NCI-H82 treated with DMSO at 0.1 percent for 48 hours (cell line): Measurements from ENCODE around the gene VWA1.
"Not testable (repeated sequence)": the region's sequence is repeated elsewhere in the genome, so short reads cannot be mapped to it uniquely, and the experiment has no call there.

Experiments
- DNase-seq: peaks from one replicate; lab custom pipeline; 2025; ENCODE audit not compliant: unreplicated experiment; lab: John Stamatoyannopoulos, UW

VWA1 gene

DNA sequence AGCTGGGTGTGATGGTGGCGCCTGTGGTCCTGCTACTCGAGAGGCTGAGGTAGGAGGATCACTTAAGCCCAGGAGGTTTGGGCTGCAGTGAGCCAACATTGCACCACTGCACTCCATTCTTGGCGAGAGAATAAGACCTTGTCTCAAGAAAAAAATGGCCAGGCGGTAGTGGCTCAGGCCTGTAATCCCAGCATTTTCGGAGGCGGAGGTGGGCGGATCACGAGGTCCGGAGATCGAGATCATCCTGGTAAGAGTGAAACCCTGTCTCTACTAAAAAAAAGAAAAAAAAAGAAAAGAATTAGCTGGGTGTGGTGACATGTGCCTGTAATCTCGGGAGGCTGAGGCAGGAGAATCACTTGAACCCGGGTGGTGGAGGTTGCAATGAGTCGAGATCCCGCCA, 47.4 kb downstream of the VWA1 start:
- DNase-seq, result no peak

DNA sequence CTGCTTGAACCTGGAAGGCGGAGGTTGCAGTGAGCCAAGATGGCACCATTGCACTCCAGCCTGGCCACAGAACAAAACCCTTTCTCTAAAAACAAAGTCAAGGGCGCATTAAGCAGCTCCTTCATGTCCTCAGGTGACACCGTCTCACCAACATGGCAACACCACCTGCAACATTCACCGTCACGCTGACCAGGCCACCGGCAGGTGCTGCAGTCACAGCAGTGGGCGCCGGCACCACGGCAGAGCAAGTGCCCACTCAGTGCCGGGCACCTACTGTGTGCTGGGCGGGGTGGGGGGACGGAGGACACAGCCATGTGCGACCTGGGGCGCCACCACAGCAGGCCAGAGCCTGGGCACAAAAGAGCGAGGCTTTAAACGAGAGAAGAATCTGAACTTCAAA, 48.2 kb downstream of the VWA1 start:
- no peak for DNase-seq

DNA sequence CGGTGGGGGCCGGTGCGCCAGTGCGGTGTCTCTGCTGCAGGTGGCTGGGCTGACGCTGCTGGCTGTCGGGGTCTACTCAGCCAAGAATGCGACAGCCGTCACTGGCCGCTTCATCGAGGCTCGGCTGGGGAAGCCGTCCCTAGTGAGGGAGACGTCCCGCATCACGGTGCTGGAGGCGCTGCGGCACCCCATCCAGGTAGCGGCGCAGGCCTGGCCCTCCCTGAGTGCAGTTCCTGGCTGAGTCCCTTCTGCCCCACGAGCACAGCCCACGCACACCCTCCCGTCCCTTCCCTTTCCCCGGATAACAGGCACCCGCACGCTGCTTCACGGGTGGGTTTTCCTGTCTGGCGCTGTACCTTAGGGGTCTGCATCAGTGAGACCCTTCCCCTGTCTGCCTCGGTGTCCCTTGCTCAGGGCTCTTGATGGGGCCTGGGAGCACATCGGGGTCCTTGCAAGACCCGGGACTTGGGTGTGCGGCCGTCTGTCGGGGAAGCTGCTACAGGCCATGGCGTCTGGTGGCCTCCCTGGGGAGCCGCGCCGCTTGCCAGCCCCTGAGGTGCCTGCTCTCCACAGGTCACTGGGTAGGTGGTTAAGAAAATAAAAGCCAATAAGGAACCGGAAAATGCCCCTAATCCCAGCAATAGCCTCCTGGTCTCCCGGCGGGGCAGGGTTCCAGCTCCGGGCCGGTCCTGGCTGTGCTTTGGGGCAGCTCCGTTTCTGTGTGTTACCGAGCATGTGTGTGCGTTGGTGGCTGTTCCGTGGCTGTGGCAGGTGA, 49.7 kb downstream of the VWA1 start:
- DNase-seq, result not testable (repeated sequence)

DNA sequence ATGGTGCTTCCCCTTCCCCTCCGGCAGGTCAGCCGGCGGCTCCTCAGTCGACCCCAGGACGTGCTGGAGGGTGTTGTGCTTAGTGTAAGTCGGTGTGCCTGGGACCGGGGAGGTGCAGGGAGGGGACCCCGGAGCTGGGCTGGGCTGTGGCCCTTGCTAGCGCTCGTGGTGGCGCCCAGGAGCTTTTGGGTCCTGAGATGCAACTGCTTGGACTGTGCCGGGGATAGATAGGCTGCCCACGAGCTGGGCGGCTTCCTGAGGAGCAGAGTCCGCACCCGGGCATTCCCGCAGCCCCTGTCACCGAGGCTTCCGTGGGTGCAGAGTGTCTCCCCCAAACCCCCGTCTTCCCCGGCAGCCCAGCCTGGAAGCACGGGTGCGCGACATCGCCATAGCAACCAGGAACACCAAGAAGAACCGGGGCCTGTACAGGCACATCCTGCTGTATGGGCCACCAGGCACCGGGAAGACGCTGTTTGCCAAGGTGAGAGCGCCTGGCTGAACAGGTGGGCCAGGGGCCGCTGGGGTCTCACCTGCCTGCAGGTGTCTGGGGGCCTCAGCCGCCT, 50.3 kb downstream of the VWA1 start:
- DNase-seq, result not testable (repeated sequence)

DNA sequence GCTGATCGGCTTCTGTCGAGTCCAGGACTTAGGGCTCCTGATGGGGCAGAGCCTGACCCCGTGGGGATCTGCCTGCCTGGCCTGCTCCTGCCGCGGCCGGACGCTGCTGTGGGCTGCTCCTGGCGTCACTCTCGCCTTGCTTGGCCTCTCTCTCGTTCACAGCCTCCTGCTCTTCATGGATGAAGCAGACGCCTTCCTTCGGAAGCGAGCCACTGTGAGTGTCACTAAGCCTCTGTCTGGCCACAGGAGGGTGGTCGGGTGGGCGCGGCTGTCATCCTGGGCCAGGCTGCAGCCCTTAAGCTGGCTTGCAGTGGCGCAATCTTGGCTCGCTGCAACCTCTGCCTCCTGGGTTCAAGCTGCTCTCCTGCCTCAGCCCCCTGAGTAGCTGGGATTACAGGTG, 52.2 kb downstream of the VWA1 start:
- no peak for DNase-seq

DNA sequence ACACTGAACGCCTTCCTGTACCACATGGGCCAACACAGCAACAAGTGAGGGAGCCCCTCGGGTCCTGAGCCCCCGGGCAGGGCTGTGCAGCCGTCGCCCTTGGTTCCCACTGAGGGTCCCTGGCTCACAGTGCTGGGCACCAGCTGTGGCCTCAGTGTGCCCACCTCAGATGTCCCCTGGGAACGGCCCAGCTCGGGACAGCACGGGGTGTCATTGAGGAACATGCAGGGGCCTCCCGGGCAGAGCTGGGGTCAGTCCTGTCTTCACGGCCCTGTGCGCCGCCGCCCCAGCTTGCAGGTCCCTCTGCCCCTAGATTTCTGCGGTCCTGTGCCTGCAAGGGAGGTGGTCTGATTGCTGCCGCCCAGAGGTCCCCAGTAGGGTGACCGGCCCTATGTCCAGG, 53.7 kb downstream of the VWA1 start:
- no peak for DNase-seq

DNA sequence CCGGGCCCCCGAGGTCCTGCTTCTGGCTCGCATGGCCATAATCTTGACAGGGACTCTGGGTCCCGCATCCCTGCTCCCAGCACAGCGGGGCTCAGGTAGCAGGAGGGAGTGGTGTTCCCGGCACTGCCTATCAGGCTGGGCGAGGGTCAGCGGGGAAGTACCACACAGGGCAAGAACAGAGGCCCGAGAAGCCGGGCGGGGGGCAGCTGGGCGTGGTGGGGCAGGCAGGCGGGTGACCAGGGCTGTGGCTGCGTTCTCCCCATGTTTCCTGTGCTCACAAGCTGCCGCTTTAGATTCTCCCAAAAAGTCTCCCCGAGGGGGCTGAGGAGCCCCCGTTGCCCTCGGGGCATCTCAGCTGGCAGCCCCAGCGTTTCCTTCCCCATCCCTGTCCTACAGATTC, 54.4 kb downstream of the VWA1 start:
- no peak for DNase-seq

DNA sequence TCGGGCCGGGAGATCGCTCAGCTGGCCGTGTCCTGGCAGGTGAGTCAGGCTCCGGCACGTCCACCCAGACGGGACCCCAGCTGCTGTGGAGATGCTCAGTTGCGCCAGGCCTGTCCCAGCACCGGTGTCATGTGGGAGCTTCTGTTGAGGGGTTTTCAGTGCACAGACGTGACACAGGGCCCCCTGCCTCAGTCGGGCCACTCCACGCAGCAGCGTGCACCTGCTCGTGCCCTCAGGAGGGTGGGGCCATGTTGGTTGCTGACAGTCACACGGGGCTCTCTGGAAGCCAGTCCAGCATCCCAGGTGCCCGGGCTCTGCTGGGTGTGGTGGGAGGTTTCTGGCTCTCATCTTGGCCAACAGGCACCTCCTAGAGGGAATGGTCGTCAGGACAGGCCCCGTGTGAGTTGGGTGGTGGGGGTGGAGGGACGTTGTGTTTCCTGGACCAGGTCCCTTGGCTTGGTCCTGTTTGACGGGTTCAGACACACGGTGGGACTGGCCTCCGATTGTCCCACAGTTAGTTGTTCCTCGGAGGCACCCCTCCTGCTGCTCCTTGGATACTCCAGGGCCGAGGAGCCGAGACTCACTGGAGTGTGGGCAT, 55.2 kb downstream of the VWA1 start:
- DNase-seq, result no peak

DNA sequence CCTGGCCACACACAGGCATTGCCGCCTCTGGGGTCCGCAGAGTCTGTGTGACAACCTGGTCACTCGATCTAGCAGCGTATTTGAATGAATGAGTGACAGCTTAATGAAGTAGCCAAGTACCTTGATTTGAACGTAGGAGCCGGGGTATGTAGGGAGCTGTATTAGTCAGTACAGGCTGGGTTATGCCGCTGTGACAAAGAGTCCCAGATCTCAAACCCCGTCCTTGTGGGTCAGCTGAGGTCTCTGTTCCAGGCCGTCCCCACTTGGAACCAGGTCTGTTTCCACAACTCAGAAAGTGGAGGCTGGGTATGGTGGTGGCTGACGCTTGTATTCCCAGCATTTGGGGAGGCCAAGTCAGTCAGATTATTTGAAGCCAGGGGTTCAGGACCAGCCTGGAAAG, 56.1 kb downstream of the VWA1 start:
- no peak for DNase-seq
